HEK293 (cell line): ENCODE data around the gene C7orf57.

Source experiments
- CTCF ChIA-PET: fragments of 350-600 bp; formaldehyde crosslinking; extraction: SDS; loops from one replicate; lab custom pipeline; 2021; ENCODE audit warnings: antibody characterized with exemption; lab: Yijun Ruan, JAX
- POLR2A ChIA-PET: fragments of 300-600 bp; formaldehyde crosslinking; extraction: SDS; loops from one replicate; lab custom pipeline; 2020; ENCODE audit warnings: antibody characterized with exemption, inconsistent platforms; lab: Yijun Ruan, JAX
- H3K27ac ChIP-seq: fragments of 200-500 bp; sonication (Bioruptor generic); 2 replicates; pipeline ENCODE4 v1.5.1; 2014; ENCODE audit warnings: low read depth, low read length, control low read depth, inconsistent platforms; ENCODE audit errors: extremely low read depth
- H3K36me3 ChIP-seq, 2 experiments: fragments of 200-500 bp in 1 of 2; sonication (Bioruptor generic) in 1 of 2; 1 replicate in 1 of 2; 2 replicates in 1 of 2; pipeline ENCODE4 v1.5.1; 2014 to 2017; ENCODE audit warnings: inconsistent platforms in 2 of 2, low read length in 2 of 2; ENCODE audit not compliant: control insufficient read depth in 2 of 2, insufficient read depth in 1 of 2
- H3K4me1 ChIP-seq: fragments of 200-500 bp; sonication (Bioruptor generic); 2 replicates; pipeline ENCODE4 v1.5.1; 2014; ENCODE audit warnings: mild to moderate bottlenecking, low read length, inconsistent platforms; ENCODE audit not compliant: control insufficient read depth, insufficient read depth
- H3K4me3 ChIP-seq: 2 replicates; pipeline ENCODE4 v1.5.1; 2011; ENCODE audit warnings: low read depth, mild to moderate bottlenecking, control low read depth, low read length, moderate library complexity
- H3K9me3 ChIP-seq: fragments of 200-500 bp; sonication (Bioruptor generic); 2 replicates; pipeline ENCODE4 v1.5.1; 2014; ENCODE audit warnings: low read depth, low read length, inconsistent platforms; ENCODE audit not compliant: control insufficient read depth, insufficient read depth
- EGR2 ChIP-seq: fragments of 450-650 bp; formaldehyde crosslinking; IDR thresholded peaks from 2 replicates; pipeline ENCODE4 v1.5.1; 2016; ENCODE audit warnings: low read depth, missing biosample characterization, missing genetic modification characterization
- HOXD13 ChIP-seq: sonication (generic); formaldehyde crosslinking; IDR thresholded peaks from 2 replicates; pipeline ENCODE4 v1.8.0; 2022; ENCODE audit warnings: missing genetic modification reagents, borderline replicate concordance
- KLF1 ChIP-seq: fragments of 450-650 bp; formaldehyde crosslinking; IDR thresholded peaks from 2 replicates; pipeline ENCODE4 v1.5.1; 2016; ENCODE audit warnings: missing biosample characterization, missing genetic modification characterization
- REPIN1 ChIP-seq: fragments of 450-650 bp; formaldehyde crosslinking; IDR thresholded peaks from 2 replicates; pipeline ENCODE4 v1.5.1; 2017; ENCODE audit warnings: missing biosample characterization, missing genetic modification characterization, low read depth
- YY2 ChIP-seq: fragments of 450-650 bp; formaldehyde crosslinking; IDR thresholded peaks from 2 replicates; pipeline ENCODE4 v1.5.1; 2016; ENCODE audit warnings: missing biosample characterization, missing genetic modification characterization
- ZFP3 ChIP-seq: fragments of 450-650 bp; formaldehyde crosslinking; IDR thresholded peaks from 2 replicates; pipeline ENCODE4 v1.5.1; 2016; ENCODE audit warnings: low read depth, missing biosample characterization, missing genetic modification characterization
- ZIC2 ChIP-seq: fragments of 450-650 bp; formaldehyde crosslinking; IDR thresholded peaks from 2 replicates; pipeline ENCODE4 v1.5.1; 2016; ENCODE audit warnings: missing biosample characterization, missing genetic modification characterization
- ZNF114 ChIP-seq: fragments of 450-650 bp; formaldehyde crosslinking; IDR thresholded peaks from 2 replicates; pipeline ENCODE4 v1.5.0; 2017; ENCODE audit warnings: missing biosample characterization, missing genetic modification characterization
- ZNF24 ChIP-seq: fragments of 450-650 bp; formaldehyde crosslinking; IDR thresholded peaks from 2 replicates; pipeline ENCODE4 v1.5.1; 2016; ENCODE audit warnings: missing biosample characterization, missing genetic modification characterization
- ZNF292 ChIP-seq: fragments of 450-650 bp; formaldehyde crosslinking; IDR thresholded peaks from 2 replicates; pipeline ENCODE4 v1.5.1; 2016; ENCODE audit warnings: low read depth, missing biosample characterization, missing genetic modification characterization, borderline replicate concordance
- ZNF37A ChIP-seq: fragments of 450-650 bp; IDR thresholded peaks from 2 replicates; pipeline ENCODE4 v1.5.1; 2018; ENCODE audit warnings: missing biosample characterization, missing genetic modification characterization
- ZNF48 ChIP-seq: fragments of 450-650 bp; formaldehyde crosslinking; IDR thresholded peaks from 2 replicates; pipeline ENCODE4 v1.5.1; 2016; ENCODE audit warnings: missing biosample characterization, missing genetic modification characterization
- ZNF514 ChIP-seq: fragments of 450-650 bp; formaldehyde crosslinking; IDR thresholded peaks from 2 replicates; pipeline ENCODE4 v1.5.1; 2016; ENCODE audit warnings: missing biosample characterization, missing genetic modification characterization
- ZNF530 ChIP-seq: fragments of 450-650 bp; formaldehyde crosslinking; IDR thresholded peaks from 2 replicates; pipeline ENCODE4 v1.5.1; 2016; ENCODE audit warnings: low read depth, missing biosample characterization, missing genetic modification characterization
- ZNF580 ChIP-seq: fragments of 450-650 bp; formaldehyde crosslinking; IDR thresholded peaks from 2 replicates; pipeline ENCODE4 v1.5.1; 2016; ENCODE audit warnings: missing biosample characterization, missing genetic modification characterization
- ZNF664 ChIP-seq: fragments of 450-650 bp; formaldehyde crosslinking; IDR thresholded peaks from 2 replicates; pipeline ENCODE4 v1.5.1; 2016; ENCODE audit warnings: missing biosample characterization, missing genetic modification characterization
- ZNF747 ChIP-seq: fragments of 450-650 bp; formaldehyde crosslinking; IDR thresholded peaks from 2 replicates; pipeline ENCODE4 v1.5.1; 2016; ENCODE audit warnings: missing biosample characterization, missing genetic modification characterization
- ZNF777 ChIP-seq: fragments of 450-650 bp; formaldehyde crosslinking; IDR thresholded peaks from 2 replicates; pipeline ENCODE4 v1.5.1; 2017; ENCODE audit warnings: missing biosample characterization, missing genetic modification characterization, borderline replicate concordance
- ZNF785 ChIP-seq: fragments of 450-650 bp; formaldehyde crosslinking; IDR thresholded peaks from 2 replicates; pipeline ENCODE4 v1.5.1; 2016; ENCODE audit warnings: missing biosample characterization, missing genetic modification characterization
- ZSCAN23 ChIP-seq: fragments of 450-650 bp; formaldehyde crosslinking; IDR thresholded peaks from 2 replicates; pipeline ENCODE4 v1.5.1; 2016; ENCODE audit warnings: missing biosample characterization, missing genetic modification characterization
- TF ChIP-seq, protein P1 (sequence below): fragments of 450-650 bp; formaldehyde crosslinking; IDR thresholded peaks from 2 replicates; pipeline ENCODE4 v1.5.1; 2016; ENCODE audit warnings: missing biosample characterization, missing genetic modification characterization
- TF ChIP-seq, protein P2 (sequence below): fragments of 450-650 bp; formaldehyde crosslinking; optimal IDR thresholded peaks from 2 replicates; pipeline ENCODE3; 2016; ENCODE audit warnings: missing biosample characterization, mild to moderate bottlenecking, missing genetic modification characterization
- TF ChIP-seq, protein P3 (sequence below): fragments of 450-650 bp; formaldehyde crosslinking; IDR thresholded peaks from 2 replicates; pipeline ENCODE4 v1.5.1; 2017; ENCODE audit warnings: missing biosample characterization, missing genetic modification characterization
- TF ChIP-seq, protein P4 (sequence below): fragments of 450-650 bp; formaldehyde crosslinking; IDR thresholded peaks from 2 replicates; pipeline ENCODE4 v1.5.1; 2016; ENCODE audit warnings: missing biosample characterization, missing genetic modification characterization

The C7orf57 gene

GRCh38 chr7:48028938-48029337 lies 6.4 kb upstream of the C7orf57 start, which contains the start of gene SUN3 (continued):
- no peak for TF ChIP-seq REPIN1 (tag by site-specific recombination)
- no peak for TF ChIP-seq ZNF530 (tag by site-specific recombination)
- no peak for TF ChIP-seq ZNF747 (tag by site-specific recombination)
- no peak for TF ChIP-seq ZNF48
- TF ChIP-seq, protein P1, sequence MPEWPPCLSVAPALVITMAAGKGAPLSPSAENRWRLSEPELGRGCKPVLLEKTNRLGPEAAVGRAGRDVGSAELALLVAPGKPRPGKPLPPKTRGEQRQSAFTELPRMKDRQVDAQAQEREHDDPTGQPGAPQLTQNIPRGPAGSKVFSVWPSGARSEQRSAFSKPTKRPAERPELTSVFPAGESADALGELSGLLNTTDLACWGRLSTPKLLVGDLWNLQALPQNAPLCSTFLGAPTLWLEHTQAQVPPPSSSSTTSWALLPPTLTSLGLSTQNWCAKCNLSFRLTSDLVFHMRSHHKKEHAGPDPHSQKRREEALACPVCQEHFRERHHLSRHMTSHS, result no peak
- no peak for TF ChIP-seq ZNF37A (tag by site-specific recombination)
- TF ChIP-seq HOXD13 (CRISPR knock-in tag), result no peak
- no peak for TF ChIP-seq YY2 (tag by site-specific recombination)
- TF ChIP-seq ZNF664 (tag by site-specific recombination), result no peak
- no peak for TF ChIP-seq ZNF114 (tag by site-specific recombination)
- no peak for TF ChIP-seq ZSCAN23
- no peak for TF ChIP-seq ZNF785 (tag by site-specific recombination)

DNA sequence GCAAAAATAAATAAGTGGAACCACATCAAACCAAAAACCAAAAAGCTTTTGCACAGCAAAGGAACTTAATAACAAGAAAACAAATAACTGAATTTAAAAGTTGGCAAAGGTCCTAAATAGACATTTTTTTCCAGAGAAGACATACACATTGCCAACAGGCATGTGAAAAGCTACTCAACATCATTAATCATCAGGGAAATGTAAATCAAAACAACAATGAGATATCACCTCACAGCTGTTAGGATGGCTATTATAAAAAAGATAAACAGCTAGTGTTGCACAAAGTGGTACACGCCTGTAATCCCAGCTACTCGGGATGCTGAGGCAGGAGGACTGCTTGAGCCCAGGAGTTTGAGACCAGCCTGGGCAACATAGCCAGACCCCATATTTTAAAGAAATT lies 4.2 kb upstream of the C7orf57 start:
- Histone ChIP-seq H3K4me3 (no peak overlapping the region), H3K27ac (no peak overlapping the region), H3K4me1 (peaks cover 3% of the 10 kb centered on the region), H3K36me3 (no peaks in the 10 kb centered on the region), H3K9me3 (no peaks in the 10 kb centered on the region)
- ChIA-PET POLR2A (no interaction called here), CTCF (interaction anchor here (2.1 kb wide), 1 partner anchor 79 kb away, joined by 6 read pairs; no protein-coding TSS in a partner anchor)
- TF ChIP-seq ZNF580 (tag by site-specific recombination) (no peak), ZNF292 (tag by site-specific recombination) (no peak), ZNF514 (tag by site-specific recombination) (no peak), ZNF24 (tag by site-specific recombination) (no peak), ZIC2 (tag by site-specific recombination) (no peak), ZNF777 (tag by site-specific recombination) (no peak), EGR2 (tag by site-specific recombination) (no peak), ZFP3 (tag by site-specific recombination) (no peak), KLF1 (tag by site-specific recombination) (no peak)
- TF ChIP-seq, protein P2, sequence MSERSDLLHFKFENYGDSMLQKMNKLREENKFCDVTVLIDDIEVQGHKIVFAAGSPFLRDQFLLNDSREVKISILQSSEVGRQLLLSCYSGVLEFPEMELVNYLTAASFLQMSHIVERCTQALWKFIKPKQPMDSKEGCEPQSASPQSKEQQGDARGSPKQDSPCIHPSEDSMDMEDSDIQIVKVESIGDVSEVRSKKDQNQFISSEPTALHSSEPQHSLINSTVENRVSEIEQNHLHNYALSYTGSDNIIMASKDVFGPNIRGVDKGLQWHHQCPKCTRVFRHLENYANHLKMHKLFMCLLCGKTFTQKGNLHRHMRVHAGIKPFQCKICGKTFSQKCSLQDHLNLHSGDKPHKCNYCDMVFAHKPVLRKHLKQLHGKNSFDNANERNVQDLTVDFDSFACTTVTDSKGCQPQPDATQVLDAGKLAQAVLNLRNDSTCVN (tag by site-specific recombination), result no peak
- TF ChIP-seq, protein P3, sequence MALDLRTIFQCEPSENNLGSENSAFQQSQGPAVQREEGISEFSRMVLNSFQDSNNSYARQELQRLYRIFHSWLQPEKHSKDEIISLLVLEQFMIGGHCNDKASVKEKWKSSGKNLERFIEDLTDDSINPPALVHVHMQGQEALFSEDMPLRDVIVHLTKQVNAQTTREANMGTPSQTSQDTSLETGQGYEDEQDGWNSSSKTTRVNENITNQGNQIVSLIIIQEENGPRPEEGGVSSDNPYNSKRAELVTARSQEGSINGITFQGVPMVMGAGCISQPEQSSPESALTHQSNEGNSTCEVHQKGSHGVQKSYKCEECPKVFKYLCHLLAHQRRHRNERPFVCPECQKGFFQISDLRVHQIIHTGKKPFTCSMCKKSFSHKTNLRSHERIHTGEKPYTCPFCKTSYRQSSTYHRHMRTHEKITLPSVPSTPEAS (tag by site-specific recombination), result no peak
- TF ChIP-seq, protein P4, sequence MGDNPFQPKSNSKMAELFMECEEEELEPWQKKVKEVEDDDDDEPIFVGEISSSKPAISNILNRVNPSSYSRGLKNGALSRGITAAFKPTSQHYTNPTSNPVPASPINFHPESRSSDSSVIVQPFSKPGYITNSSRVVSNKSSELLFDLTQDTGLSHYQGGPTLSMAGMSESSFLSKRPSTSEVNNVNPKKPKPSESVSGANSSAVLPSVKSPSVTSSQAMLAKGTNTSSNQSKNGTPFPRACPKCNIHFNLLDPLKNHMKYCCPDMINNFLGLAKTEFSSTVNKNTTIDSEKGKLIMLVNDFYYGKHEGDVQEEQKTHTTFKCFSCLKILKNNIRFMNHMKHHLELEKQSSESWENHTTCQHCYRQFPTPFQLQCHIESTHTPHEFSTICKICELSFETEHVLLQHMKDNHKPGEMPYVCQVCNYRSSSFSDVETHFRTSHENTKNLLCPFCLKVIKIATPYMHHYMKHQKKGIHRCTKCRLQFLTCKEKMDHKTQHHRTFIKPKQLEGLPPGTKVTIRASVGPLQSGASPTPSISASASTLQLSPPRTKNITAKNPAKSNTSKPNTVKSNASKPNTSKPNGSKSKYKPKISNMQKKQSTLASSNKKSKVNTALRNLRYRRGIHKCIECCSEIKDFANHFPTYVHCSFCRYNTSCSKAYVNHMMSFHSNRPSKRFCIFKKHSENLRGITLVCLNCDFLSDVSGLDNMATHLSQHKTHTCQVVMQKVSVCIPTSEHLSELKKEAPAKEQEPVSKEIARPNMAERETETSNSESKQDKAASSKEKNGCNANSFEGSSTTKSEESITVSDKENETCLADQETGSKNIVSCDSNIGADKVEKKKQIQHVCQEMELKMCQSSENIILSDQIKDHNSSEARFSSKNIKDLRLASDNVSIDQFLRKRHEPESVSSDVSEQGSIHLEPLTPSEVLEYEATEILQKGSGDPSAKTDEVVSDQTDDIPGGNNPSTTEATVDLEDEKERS (tag by site-specific recombination), result no peak
